ENCODE results near the gene ADAMTS4. TPM values are rescaled to one million over a fixed set of nuclear protein-coding genes. Genes with fewer than 3 reads are reported as not detected.

The ADAMTS4 gene
- total RNA-seq, 1 experiment from 2014 or later = not detected

DNA sequence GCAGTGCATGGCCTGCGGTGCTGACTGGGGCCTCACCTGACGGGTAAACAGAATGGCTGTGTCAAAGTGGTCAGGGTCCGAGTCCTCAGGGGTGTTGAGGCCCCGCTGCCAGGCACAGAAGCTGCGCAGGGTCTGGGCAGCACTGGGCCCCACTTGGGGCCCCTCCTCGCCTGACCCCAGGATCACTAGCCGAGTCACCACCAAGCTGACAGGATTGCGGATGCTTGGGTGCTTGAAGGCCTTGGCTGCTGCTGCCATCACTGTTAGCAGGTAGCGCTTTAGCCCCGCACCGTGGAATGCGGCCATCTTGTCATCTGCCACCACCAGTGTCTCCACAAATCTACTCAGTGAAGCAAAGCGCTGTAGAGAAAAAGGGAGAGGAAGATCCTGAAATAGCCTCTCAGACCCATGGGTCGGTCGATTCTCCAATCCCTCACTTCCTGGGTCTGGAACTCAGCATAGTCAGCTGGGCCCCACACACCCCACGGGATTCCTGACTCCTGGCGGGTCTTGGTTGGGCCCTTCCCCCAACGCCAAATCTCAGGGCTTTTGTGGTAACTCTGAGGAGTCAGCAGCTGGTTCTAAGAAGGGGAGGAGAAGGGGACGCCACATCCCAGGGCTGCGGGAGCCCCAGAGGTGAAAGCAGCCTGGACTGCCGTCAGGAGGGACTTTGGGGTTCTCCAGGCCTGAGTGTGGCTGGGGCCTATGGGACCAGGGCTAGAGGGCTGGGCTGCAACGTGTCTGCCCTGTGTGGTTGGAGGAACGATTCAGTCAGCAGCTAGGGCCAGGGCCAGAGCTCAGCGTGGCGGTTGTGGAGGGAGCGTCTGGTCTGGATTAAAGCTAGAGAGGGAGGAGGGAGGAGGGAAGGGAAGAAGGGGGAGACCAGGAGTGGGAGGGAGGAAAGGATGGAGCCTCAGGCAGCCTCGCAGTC, 2.1 kb downstream of the ADAMTS4 start:
- DNase-seq (ENCODE audit: low spot score) = no peak

DNA sequence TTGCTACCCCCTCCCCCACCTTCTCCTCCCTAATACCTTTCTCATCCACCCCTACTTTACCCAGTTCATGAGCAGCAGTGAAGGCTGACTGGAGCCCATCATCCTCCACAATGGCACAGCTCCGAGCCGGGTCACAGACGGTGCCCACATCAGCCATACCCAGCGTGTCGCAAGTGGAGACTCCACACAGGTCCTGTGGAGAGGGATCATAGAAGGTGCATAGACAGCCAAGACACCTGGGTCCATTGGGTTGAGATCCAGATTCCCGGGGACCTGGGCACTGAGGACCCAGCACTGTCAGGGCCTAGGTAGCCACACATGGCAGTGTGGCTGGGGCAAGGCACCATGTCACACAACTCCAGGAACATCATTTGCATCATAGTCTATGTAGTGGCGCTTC, 2.7 kb downstream of the ADAMTS4 start:
- no peak for DNase-seq (ENCODE audit: low spot score)

DNA sequence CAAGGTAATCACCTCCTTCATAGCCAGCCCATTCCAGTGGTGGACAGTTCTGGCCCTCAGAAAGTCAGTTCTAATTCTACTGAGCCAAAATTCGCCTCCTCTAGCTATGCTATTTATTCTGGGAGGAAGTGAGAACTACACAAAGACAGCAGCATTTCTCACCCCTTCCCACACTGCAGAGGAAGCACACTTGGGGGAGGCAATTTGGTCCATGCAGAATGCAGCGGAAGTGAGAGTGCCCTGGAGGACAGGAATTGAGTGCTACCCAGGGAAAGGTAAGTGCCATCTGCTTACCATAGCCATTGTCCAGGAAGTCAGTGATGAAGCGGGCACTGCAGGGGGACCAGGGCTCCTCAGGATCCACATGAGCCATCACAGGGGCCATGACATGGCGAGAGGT, 3.7 kb downstream of the ADAMTS4 start:
- DNase-seq (ENCODE audit: low spot score) = no peak

DNA sequence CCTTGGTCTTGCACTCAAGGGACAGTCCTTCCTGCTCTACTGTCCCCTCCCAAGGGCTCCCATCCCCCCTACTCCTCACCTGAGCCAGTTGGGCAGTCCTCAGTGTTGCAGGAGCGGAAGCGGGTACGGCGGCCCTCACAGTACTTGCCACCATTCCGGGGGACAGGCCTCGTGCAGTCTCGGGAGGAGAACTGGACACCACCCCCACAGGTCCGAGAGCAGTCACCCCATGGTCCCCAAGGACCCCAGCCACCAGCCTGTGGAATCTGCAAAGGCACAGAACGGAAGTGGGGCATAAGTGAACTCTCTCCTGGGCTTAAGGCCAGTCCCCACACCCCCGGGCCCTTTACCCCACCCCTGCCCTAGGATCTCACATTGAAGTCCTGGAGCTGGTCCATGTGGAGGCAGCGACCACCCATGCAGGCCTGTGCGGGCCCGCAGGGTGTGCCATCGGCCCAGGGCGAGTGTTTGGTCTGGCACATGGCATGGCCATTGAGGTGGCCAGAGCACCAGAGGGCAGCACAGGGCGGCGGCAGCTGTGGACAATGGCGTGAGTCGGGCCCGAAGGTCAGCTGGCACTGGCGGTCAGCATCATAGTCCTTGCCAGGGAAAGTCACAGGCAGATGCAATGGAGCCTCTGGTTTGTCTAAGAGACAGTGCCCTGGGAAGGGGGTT, 5.2 kb downstream of the ADAMTS4 start:
- DNase-seq (ENCODE audit: low spot score) = no peak

GRCh38 chr1:161192476-161193465, 6.1 kb downstream of the ADAMTS4 start:
- DNase-seq (ENCODE audit: low spot score) = peak; percentile 70

- no peak for DNase-seq (ENCODE audit: low spot score)
These were observed 6.9 kb downstream of the ADAMTS4 start for GRCh38 chr1:161191971-161192370.

GRCh38 chr1:161190962-161191521, 7.8 kb downstream of the ADAMTS4 start:
- no peak for DNase-seq (ENCODE audit: low spot score)

DNA sequence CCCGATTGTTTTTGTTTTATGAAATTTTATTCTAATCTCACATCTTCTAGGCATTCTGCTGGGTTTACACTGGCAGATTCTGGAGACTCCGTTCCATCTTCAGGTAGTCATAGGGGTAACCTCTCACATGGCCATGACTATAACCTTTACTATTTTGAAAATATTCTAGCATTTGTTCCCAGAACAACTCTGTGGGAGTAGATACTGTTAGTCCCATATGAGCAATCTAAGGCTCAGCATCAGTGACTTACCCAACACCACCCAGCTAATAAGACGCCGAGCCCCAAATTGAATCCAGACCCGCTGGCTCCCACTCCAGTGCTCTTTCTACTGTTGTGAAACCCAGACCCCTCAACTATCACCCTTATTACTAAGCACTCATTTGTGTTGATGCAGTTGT, 9.8 kb downstream of the ADAMTS4 start:
- no peak for DNase-seq (ENCODE audit: low spot score)

DNA sequence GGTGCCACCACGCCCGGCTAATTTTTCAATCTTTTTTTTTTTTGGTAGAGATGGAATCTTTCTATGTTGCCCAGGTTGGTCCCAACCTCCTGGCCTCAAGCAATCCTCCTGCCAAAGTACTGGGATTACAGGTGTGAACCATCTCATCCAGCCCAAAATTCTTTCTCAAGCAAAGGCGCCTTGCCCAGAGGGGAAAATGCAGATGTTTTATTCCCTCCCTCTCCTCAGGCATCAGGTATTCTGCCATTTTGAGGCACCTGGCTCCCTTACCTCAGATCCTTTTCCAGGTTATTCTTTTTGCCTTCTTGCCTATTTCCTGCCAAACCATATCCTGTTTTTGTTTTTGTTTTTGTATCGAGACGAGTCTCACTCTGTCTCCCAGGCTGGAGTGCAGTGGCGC, 10.5 kb downstream of the ADAMTS4 start:
- DNase-seq (ENCODE audit: low spot score) = no peak

DNA sequence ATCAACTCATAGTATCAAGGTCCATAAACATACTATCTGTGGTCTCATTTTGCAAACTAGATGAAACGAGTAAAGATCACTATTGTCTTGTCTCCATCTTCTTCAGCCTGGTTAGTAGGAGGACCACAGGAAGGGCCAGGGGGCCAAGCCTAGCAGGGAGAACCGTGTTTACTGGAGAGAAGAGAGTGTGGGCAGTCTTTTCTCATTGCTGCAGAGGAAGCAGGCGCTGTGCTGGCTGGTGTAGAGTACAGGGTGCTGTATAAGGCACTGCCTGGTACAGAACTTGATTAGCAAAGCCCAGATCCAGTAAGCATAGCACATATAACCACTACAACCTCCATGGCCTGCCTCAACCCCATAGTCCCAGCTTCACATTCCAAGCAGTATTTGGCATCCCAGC, 11.5 kb downstream of the ADAMTS4 start:
- no peak for DNase-seq (ENCODE audit: low spot score)

DNA sequence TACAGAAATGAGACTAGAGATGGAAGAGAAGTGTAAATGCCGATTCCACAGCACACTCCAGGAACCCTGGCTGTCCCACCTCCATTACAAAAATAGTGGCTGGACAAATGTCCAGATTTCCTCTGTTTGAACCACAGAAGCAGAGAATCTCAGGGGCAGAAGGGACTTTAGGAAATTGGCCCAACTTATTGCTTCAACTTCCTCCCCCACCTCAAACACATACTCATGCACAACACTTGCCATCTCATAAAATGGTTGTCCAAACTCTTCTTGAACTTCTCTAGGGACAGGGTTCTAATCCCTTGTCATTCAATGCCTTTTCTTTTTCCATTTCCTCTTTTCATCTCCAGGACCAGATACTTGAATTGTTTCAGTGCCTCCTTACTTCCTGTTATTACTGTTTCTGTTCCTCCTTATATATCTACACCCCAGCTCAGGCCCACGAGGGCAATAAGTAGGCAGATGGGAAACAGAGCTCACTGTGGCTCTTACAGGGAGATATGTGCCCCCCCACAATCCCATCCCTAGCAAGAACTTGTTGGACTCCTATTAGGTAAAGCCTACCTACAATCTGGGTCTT, 13.0 kb downstream of the ADAMTS4 start:
- no peak for DNase-seq (ENCODE audit: low spot score)

DNA sequence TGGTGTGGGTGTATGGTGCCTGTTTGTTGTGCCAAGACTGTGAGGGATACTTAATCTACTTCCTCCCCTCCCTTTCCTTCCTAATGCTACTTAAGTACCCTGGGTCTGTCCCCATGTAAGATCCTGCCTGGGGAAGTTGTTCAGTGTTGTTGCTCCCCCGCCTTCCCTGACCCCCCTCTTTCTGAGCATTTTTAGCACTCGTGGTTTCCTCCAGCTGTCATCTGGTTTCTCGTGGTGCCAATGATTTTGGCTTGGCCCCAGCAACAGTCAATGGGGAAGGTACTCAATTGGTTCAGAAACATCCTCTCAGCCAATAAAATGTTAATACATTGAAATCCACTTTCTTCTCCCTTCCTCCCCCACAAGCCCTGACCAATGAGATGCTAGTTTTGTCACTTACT, 13.6 kb downstream of the ADAMTS4 start:
- DNase-seq (ENCODE audit: low spot score) = peak; percentile 47

GRCh38 chr1:161182214-161182613, 16.6 kb downstream of the ADAMTS4 start:
- DNase-seq (ENCODE audit: low spot score) = peak; percentile 84

GRCh38 chr1:161180639-161181038, 18.2 kb downstream of the ADAMTS4 start:
- peak; percentile 32 for DNase-seq (ENCODE audit: low spot score)

- no peak for DNase-seq (ENCODE audit: low spot score)
These were observed 19.2 kb downstream of the ADAMTS4 start for GRCh38 chr1:161179698-161180097.

GRCh38 chr1:161177936-161178244, 21.0 kb downstream of the ADAMTS4 start:
- no peak for DNase-seq (ENCODE audit: low spot score)

GRCh38 chr1:161177112-161177935, 21.5 kb downstream of the ADAMTS4 start, which contains the start of gene B4GALT3:
Gene B4GALT3 (minus strand): TSS chr1:161177507. CDS start chr1:161176060, 1,447 bp downstream.
- DNase-seq (ENCODE audit: low spot score) = peak; percentile 77

DNA sequence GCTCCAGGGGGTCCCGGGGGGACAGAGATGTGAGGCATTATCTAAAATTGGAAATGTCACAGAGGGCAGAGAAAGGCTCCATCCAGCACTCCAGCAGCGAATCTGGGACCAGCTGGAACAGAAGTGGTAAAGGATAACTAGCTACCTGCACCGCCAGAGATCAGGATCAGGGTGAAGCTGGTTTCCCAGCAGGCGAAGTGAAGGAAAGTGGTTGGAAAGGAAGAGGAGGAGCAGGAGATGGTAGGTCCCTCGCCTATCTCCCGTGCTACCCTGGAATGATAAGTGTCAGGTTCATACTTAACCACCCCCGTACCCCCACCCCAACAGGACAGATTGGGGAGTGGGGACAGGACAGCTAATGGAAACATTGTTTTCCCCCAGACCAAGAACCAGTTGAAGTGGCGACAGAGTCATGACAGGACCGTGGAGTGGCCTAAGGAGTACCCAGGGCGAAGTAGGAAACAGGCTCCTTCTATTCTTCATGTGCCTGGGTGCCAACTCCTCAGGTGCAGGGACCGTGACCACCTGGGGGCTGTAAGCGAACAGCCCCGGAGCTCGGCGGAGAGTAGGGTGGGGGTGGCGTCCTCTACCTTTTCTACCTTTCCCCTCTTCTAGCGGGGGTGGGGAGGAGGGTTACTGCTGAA, 22.3 kb downstream of the ADAMTS4 start:
- DNase-seq (ENCODE audit: low spot score) = no peak

- no peak for DNase-seq (ENCODE audit: low spot score)
These were observed 22.9 kb downstream of the ADAMTS4 start for GRCh38 chr1:161175771-161176453.
